ENCODE results near the gene TTC6.

GRCh38 chr14:37597914-37598746 is 2.7 kb downstream of the TTC6 start:
- no peak for TF ChIP-seq CTCF (IDR thresholded peaks at IDR 0.05 in 8 of 11, conservative IDR thresholded peaks at IDR 0.05 in 3 of 11)
- no peak for TF ChIP-seq POLR2A (IDR thresholded peaks at IDR 0.05)
- no peak for TF ChIP-seq POLR2AphosphoS5 (IDR thresholded peaks at IDR 0.05)
